Measurements from ENCODE around the gene STIP1.

- 0 out of 2 replicates have a peak, but pooled peaks have one; percentile 8 for TF ChIP-seq CTCF (IDR thresholded peaks at IDR 0.05; ENCODE audit: low read length)
- TF ChIP-seq EZH2 (IDR thresholded peaks at IDR 0.05; ENCODE audit: borderline replicate concordance, low read length): no peak
Observed at GRCh38 chr11:64185175-64185692, 737 bp upstream of the STIP1 start.

Data from OCI-LY1 (cell line).